ENCODE measurements around the gene ARHGDIG. TPM values are rescaled to one million over a fixed set of nuclear protein-coding genes. Genes with fewer than 3 reads are reported as not detected.

Gene ARHGDIG
- polyA plus RNA-seq, 1 experiment: 0.22 TPM

- H3K36me3 ChIP-seq (ENCODE audit: control insufficient read depth, insufficient read depth, low read length): peaks cover 18% of the 10 kb centered on the region
- H3K27me3 ChIP-seq (ENCODE audit: control insufficient read depth, insufficient read depth, low read length): no peaks in the 10 kb centered on the region
- no peak for DNase-seq (ENCODE audit: low read depth)
- CTCF ChIA-PET: interaction anchor here (1.0 kb wide), 1 partner anchor 15 kb away, joined by 3 read pairs; no protein-coding TSS in a partner anchor
- TF ChIP-seq, protein P1, sequence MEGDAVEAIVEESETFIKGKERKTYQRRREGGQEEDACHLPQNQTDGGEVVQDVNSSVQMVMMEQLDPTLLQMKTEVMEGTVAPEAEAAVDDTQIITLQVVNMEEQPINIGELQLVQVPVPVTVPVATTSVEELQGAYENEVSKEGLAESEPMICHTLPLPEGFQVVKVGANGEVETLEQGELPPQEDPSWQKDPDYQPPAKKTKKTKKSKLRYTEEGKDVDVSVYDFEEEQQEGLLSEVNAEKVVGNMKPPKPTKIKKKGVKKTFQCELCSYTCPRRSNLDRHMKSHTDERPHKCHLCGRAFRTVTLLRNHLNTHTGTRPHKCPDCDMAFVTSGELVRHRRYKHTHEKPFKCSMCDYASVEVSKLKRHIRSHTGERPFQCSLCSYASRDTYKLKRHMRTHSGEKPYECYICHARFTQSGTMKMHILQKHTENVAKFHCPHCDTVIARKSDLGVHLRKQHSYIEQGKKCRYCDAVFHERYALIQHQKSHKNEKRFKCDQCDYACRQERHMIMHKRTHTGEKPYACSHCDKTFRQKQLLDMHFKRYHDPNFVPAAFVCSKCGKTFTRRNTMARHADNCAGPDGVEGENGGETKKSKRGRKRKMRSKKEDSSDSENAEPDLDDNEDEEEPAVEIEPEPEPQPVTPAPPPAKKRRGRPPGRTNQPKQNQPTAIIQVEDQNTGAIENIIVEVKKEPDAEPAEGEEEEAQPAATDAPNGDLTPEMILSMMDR (IDR thresholded peaks at IDR 0.05; ENCODE audit: insufficient read depth, low read depth, low read length): no peak
- POLR2A ChIA-PET: no interaction called here
- no peak overlapping the region for H3K4me3 ChIP-seq (ENCODE audit: low read depth, low read length)
Measured at GRCh38 chr16:259226-259625, 21.2 kb upstream of the ARHGDIG start.

GRCh38 chr16:259814-260253 is 20.6 kb upstream of the ARHGDIG start:
- TF ChIP-seq, protein P1 (IDR thresholded peaks at IDR 0.05; ENCODE audit: insufficient read depth, low read depth, low read length): no peak
- ChIA-PET CTCF (interaction anchor here (1.0 kb wide), 1 partner anchor 14 kb away, joined by 3 read pairs; no protein-coding TSS in a partner anchor), POLR2A (no interaction called here)
- no peak overlapping the region for H3K4me3 ChIP-seq (ENCODE audit: low read depth, low read length)
- H3K36me3 ChIP-seq (ENCODE audit: control insufficient read depth, insufficient read depth, low read length): peaks cover 16% of the 10 kb centered on the region
- no peak for DNase-seq (ENCODE audit: low read depth)
- no peaks in the 10 kb centered on the region for H3K27me3 ChIP-seq (ENCODE audit: control insufficient read depth, insufficient read depth, low read length)

- Histone ChIP-seq H3K36me3 (ENCODE audit: control insufficient read depth, insufficient read depth, low read length) (peaks cover 16% of the 10 kb centered on the region), H3K27me3 (ENCODE audit: control insufficient read depth, insufficient read depth, low read length) (no peaks in the 10 kb centered on the region), H3K4me3 (ENCODE audit: low read depth, low read length) (no peak overlapping the region)
- CTCF ChIA-PET: interaction anchor here (1.0 kb wide), 1 partner anchor 13 kb away, joined by 3 read pairs; no protein-coding TSS in a partner anchor
- POLR2A ChIA-PET: no interaction called here
- DNase-seq (ENCODE audit: low read depth): no peak
- TF ChIP-seq, protein P1 (IDR thresholded peaks at IDR 0.05; ENCODE audit: insufficient read depth, low read depth, low read length): no peak
Measured at GRCh38 chr16:260326-260725, 20.1 kb upstream of the ARHGDIG start.

DNA sequence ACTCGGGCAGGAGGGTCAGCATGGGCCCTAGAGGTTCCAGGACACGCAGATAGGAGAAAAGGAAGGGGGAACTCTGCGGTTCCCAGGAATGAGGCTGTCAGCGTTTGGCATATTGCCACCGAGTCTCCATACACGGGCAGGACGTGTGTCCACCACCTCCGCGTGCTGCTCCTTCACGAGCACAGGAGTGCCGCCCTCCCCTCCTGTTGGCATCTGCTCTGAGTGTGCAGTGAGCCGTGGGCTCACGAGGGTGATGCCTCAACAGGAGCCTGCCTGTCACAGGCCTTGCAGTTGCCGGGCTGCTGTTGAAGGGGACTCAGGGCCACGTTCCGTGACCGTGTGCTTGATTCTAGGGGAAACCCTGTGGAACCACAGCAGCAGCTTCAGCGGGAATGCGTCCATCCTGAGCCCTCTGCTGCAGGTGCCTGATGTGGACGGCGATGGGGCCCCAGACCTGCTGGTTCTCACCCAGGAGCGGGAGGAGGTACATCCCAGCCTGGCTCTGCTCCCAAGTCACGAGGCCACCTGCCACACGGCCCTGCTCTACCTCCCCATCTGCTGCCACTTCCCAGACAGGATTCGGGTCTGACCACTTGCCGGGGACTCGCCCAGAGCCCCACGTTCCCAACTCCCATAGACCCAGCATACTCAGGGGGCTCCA is 19.2 kb upstream of the ARHGDIG start:
- H3K36me3 ChIP-seq (ENCODE audit: control insufficient read depth, insufficient read depth, low read length): peaks cover 13% of the 10 kb centered on the region
- CTCF ChIA-PET: no interaction called here
- H3K4me3 ChIP-seq (ENCODE audit: low read depth, low read length): no peak overlapping the region
- no peaks in the 10 kb centered on the region for H3K27me3 ChIP-seq (ENCODE audit: control insufficient read depth, insufficient read depth, low read length)
- DNase-seq (ENCODE audit: low read depth): no peak
- TF ChIP-seq, protein P1 (IDR thresholded peaks at IDR 0.05; ENCODE audit: insufficient read depth, low read depth, low read length): no peak
- POLR2A ChIA-PET: no interaction called here

DNA sequence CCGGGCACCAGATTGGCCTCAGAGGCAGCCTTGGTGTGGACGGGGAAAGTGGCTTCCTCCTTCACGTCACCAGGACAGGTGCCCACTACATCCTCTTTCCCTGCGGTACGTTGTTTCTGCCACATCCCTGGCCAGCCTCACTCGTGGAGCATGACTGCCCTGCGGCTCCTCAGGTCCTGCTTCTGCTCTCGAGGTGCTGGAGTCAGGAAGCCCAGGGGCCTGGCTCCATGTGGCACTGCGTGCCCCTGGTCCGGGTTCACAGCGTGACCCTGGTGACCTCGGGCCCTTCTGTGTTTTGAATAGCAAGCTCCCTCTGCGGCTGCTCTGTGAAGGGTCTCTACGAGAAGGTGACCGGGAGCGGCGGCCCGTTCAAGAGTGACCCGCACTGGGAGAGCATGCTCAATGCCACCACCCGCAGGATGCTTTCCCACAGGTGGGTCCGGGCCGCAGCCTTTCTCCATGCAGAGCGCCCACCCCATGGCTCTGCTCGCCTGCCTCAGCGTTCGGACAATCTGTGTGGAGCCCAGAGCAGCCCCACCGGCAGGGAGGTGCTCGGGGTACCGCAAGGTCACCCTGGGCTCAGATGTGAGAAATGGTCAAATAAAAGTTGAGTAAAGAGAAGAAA is 18.2 kb upstream of the ARHGDIG start:
- ChIA-PET CTCF (no interaction called here), POLR2A (no interaction called here)
- no peak for DNase-seq (ENCODE audit: low read depth)

More for the DNA sequence above, 18.2 kb upstream of the ARHGDIG start:
- TF ChIP-seq, protein P1 (IDR thresholded peaks at IDR 0.05; ENCODE audit: insufficient read depth, low read depth, low read length): no peak
- no peaks in the 10 kb centered on the region for H3K27me3 ChIP-seq (ENCODE audit: control insufficient read depth, insufficient read depth, low read length)
- H3K36me3 ChIP-seq (ENCODE audit: control insufficient read depth, insufficient read depth, low read length): peaks cover 13% of the 10 kb centered on the region
- H3K4me3 ChIP-seq (ENCODE audit: low read depth, low read length): no peak overlapping the region

Data from BJ (cell line).